HepG2 (cell line): Measurements from ENCODE around the gene GUCY2D. TPM values are rescaled to one million over a fixed set of nuclear protein-coding genes. Genes with fewer than 3 reads are reported as not detected.

Source experiments
- DMTF1 ChIP-seq: sonication (generic); formaldehyde crosslinking; IDR thresholded peaks from 2 replicates; pipeline ENCODE4 v1.4.0; 2020; ENCODE audit warnings: mild to moderate bottlenecking, missing genetic modification reagents
- ERF ChIP-seq: IDR thresholded peaks from 2 replicates; pipeline ENCODE4 v1.6.1; 2018; ENCODE audit warnings: missing biosample characterization, missing genetic modification reagents
- FOXA1 ChIP-seq, 2 experiments: fragments of 450-650 bp in 1 of 2; sonication (generic) in 1 of 2; formaldehyde crosslinking in 1 of 2; IDR thresholded peaks; 2 replicates each; pipeline versions ENCODE4 v1.4.0 to v1.6.1; 2016 to 2020; ENCODE audit warnings: missing genetic modification reagents in 1 of 2
- GPN1 ChIP-seq: sonication (generic); formaldehyde crosslinking; IDR thresholded peaks from 2 replicates; pipeline ENCODE4 v1.5.1; 2020; ENCODE audit warnings: missing genetic modification reagents, borderline replicate concordance
- HNRNPLL ChIP-seq: fragments of 200-400 bp; formaldehyde crosslinking; IDR thresholded peaks from 2 replicates; pipeline ENCODE4 v1.6.1; 2017; ENCODE audit warnings: mild to moderate bottlenecking, low read depth, low read length; ENCODE audit not compliant: poor library complexity, severe bottlenecking
- MEIS1 ChIP-seq: sonication (generic); formaldehyde crosslinking; IDR thresholded peaks from 2 replicates; pipeline ENCODE4 v1.9.0; 2021; ENCODE audit warnings: mild to moderate bottlenecking, missing genetic modification reagents, moderate library complexity, borderline replicate concordance
- NFYB ChIP-seq: sonication (generic); formaldehyde crosslinking; IDR thresholded peaks from 2 replicates; pipeline ENCODE4 v1.4.0; 2020; ENCODE audit warnings: missing genetic modification reagents
- RELA ChIP-seq: sonication (generic); formaldehyde crosslinking; IDR thresholded peaks from 2 replicates; pipeline ENCODE4 v1.4.0; 2020; ENCODE audit warnings: missing genetic modification reagents
- SNAPC2 ChIP-seq: sonication (generic); formaldehyde crosslinking; IDR thresholded peaks from 2 replicates; pipeline ENCODE4 v1.8.1; 2022; ENCODE audit warnings: mild to moderate bottlenecking, missing genetic modification reagents
- STAT5B ChIP-seq: sonication (generic); formaldehyde crosslinking; IDR thresholded peaks from 2 replicates; pipeline ENCODE4 v1.4.0; 2020; ENCODE audit warnings: missing genetic modification reagents
- TAF15 ChIP-seq: fragments of 200-400 bp; formaldehyde crosslinking; IDR thresholded peaks from one replicate; pipeline ENCODE4 v1.6.1; 2018; ENCODE audit warnings: mild to moderate bottlenecking, low read depth, low read length; ENCODE audit not compliant: poor library complexity, severe bottlenecking
- ZBTB21 ChIP-seq: sonication (generic); formaldehyde crosslinking; IDR thresholded peaks from 2 replicates; pipeline ENCODE4 v1.4.0; 2020; ENCODE audit warnings: missing genetic modification reagents
- ZNF512B ChIP-seq: sonication (generic); formaldehyde crosslinking; IDR thresholded peaks from 2 replicates; pipeline ENCODE4 v1.5.1; 2020; ENCODE audit warnings: missing genetic modification reagents, mild to moderate bottlenecking, borderline replicate concordance
- ZNF776 ChIP-seq: sonication (generic); formaldehyde crosslinking; IDR thresholded peaks from 2 replicates; pipeline ENCODE4 v1.4.0; 2020; ENCODE audit warnings: mild to moderate bottlenecking, missing genetic modification reagents
- ZSCAN21 ChIP-seq: sonication (generic); formaldehyde crosslinking; IDR thresholded peaks from 2 replicates; pipeline ENCODE4 v1.8.0; 2022; ENCODE audit warnings: mild to moderate bottlenecking, missing genetic modification reagents, moderate library complexity, borderline replicate concordance
- ZSCAN9 ChIP-seq: IDR thresholded peaks from 2 replicates; pipeline ENCODE4 v1.6.1; 2016; ENCODE audit warnings: borderline replicate concordance
- polyA plus RNA-seq, 8 experiments: library from polyadenylated mRNA; depleted of rRNA in 3 of 8; stranded (reverse) in 7 of 8; unstranded in 1 of 8; fragments of >200 nt; fragmentation: Illumina TruSeq in 4 of 8; extraction: Trizol in 4 of 8; gene quantifications; 2 replicates each; pipeline versions ENCODE4 v1.2.1 to v1.2.3, GENCODE V29; 2011 to 2016; ENCODE audit warnings: low read depth in 4 of 8, missing spikeins in 1 of 8, mixed read lengths in 1 of 8; ENCODE audit not compliant: insufficient read depth in 1 of 8
- total RNA-seq, 5 experiments: library from RNA; depleted of rRNA; stranded (reverse); fragments of >200 nt; fragmentation: Illumina TruSeq; extraction: Trizol; gene quantifications; 2 replicates each; pipeline ENCODE4 v1.2.3, GENCODE V29; 2016; ENCODE audit warnings: low read depth in 1 of 5
- TF ChIP-seq, protein P1 (sequence below): sonication (generic); formaldehyde crosslinking; IDR thresholded peaks from 2 replicates; pipeline ENCODE4 v1.5.0; 2020; ENCODE audit warnings: mild to moderate bottlenecking, missing genetic modification reagents
- TF ChIP-seq, protein P2 (sequence below): sonication (generic); formaldehyde crosslinking; IDR thresholded peaks from 2 replicates; pipeline ENCODE4 v1.8.1; 2022; ENCODE audit warnings: low read depth, mild to moderate bottlenecking, missing genetic modification reagents
- TF ChIP-seq, protein P3 (sequence below): sonication (generic); formaldehyde crosslinking; conservative IDR thresholded peaks from 2 replicates; pipeline ENCODE4 v1.8.0; 2022; ENCODE audit warnings: low read depth, missing genetic modification reagents

GUCY2D gene
- total and polyA plus RNA-seq, 2 of the 13 experiments (the other 11 are each of a cell fraction or from before 2014, with no cell fraction given), result not detected

DNA sequence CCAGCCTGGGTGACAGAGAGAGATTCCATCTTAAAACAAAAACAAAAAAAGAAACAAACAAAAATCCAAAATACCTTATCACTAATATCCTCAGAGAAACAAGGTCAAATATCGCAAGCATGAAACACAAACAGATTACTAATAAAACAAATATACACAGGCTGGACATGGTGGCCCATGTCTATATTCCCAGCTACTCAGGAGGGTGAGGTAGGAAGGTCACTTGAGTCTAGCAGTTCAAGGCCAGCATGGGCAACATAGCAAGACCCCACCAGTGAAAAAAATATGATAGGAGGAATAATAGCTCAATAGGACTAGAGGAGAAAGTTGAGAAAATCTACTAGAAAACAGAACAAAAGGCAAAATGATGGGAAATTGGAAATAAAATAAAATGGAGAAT, 29.5 kb downstream of the GUCY2D start (continued):
- no peak for TF ChIP-seq ZBTB21 (CRISPR knock-in tag)
- TF ChIP-seq ERF (CRISPR knock-in tag), result no peak
- TF ChIP-seq ZNF776, result no peak
- no peak for TF ChIP-seq RELA (CRISPR knock-in tag)
- TF ChIP-seq TAF15, result no peak
- peak; percentile 56; the same call in 1 of the 2 replicates for TF ChIP-seq FOXA1 (IDR thresholded peaks at IDR 0.05)
- no peak for TF ChIP-seq FOXA1 (CRISPR knock-in tag; IDR thresholded peaks at IDR 0.05)
- TF ChIP-seq NFYB, result no peak
- no peak for TF ChIP-seq MEIS1 (CRISPR knock-in tag)
- no peak for TF ChIP-seq HNRNPLL
- no peak for TF ChIP-seq SNAPC2 (CRISPR knock-in tag)
- TF ChIP-seq, protein P1, sequence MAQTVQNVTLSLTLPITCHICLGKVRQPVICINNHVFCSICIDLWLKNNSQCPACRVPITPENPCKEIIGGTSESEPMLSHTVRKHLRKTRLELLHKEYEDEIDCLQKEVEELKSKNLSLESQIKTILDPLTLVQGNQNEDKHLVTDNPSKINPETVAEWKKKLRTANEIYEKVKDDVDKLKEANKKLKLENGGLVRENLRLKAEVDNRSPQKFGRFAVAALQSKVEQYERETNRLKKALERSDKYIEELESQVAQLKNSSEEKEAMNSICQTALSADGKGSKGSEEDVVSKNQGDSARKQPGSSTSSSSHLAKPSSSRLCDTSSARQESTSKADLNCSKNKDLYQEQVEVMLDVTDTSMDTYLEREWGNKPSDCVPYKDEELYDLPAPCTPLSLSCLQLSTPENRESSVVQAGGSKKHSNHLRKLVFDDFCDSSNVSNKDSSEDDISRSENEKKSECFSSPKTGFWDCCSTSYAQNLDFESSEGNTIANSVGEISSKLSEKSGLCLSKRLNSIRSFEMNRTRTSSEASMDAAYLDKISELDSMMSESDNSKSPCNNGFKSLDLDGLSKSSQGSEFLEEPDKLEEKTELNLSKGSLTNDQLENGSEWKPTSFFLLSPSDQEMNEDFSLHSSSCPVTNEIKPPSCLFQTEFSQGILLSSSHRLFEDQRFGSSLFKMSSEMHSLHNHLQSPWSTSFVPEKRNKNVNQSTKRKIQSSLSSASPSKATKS (CRISPR knock-in tag), result no peak
- no peak for TF ChIP-seq ZNF512B (CRISPR knock-in tag)
- TF ChIP-seq, protein P2, sequence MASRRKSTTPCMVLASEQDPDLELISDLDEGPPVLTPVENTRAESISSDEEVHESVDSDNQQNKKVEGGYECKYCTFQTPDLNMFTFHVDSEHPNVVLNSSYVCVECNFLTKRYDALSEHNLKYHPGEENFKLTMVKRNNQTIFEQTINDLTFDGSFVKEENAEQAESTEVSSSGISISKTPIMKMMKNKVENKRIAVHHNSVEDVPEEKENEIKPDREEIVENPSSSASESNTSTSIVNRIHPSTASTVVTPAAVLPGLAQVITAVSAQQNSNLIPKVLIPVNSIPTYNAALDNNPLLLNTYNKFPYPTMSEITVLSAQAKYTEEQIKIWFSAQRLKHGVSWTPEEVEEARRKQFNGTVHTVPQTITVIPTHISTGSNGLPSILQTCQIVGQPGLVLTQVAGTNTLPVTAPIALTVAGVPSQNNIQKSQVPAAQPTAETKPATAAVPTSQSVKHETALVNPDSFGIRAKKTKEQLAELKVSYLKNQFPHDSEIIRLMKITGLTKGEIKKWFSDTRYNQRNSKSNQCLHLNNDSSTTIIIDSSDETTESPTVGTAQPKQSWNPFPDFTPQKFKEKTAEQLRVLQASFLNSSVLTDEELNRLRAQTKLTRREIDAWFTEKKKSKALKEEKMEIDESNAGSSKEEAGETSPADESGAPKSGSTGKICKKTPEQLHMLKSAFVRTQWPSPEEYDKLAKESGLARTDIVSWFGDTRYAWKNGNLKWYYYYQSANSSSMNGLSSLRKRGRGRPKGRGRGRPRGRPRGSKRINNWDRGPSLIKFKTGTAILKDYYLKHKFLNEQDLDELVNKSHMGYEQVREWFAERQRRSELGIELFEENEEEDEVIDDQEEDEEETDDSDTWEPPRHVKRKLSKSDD, result no peak
- TF ChIP-seq ZSCAN21, result no peak
- no peak for TF ChIP-seq GPN1 (CRISPR knock-in tag)
- TF ChIP-seq, protein P3, sequence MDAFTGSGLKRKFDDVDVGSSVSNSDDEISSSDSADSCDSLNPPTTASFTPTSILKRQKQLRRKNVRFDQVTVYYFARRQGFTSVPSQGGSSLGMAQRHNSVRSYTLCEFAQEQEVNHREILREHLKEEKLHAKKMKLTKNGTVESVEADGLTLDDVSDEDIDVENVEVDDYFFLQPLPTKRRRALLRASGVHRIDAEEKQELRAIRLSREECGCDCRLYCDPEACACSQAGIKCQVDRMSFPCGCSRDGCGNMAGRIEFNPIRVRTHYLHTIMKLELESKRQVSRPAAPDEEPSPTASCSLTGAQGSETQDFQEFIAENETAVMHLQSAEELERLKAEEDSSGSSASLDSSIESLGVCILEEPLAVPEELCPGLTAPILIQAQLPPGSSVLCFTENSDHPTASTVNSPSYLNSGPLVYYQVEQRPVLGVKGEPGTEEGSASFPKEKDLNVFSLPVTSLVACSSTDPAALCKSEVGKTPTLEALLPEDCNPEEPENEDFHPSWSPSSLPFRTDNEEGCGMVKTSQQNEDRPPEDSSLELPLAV (CRISPR knock-in tag), result no peak
- no peak for TF ChIP-seq ZSCAN9 (CRISPR knock-in tag)
- TF ChIP-seq DMTF1 (CRISPR knock-in tag), result no peak
- TF ChIP-seq STAT5B (CRISPR knock-in tag), result no peak
